Colon (tissue), 2 donors: ENCODE measurements around the gene ELK4.
A peak's percentile ranks its signal among the peaks of the same experiment; 100 is the strongest.

Source experiments
- FAIRE-seq: peaks from 2 replicates; lab custom pipeline; 2012; peaks lifted over from hg19 to GRCh38; lab: Jason Lieb, UNC
- donor health status: control.
- donor health status: control.

ELK4 gene

DNA sequence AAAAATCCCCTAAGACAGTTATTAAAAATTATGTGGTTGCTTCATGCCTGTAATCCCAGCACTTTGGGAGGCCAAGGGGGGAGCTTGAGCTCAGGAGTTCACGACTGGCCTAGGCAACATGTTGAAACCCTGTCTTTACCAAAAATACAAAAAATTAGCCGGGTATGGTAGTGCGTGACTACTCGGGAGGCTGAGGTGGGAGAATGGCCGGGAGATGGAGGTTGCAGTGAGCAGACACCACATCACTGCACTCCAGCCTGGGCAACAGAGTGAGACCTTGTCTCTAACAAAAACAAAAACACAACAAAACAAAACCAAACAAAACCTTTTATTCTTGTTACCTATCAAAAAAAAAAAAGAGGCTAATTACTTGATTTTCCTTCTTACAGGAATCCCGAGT lies 2.1 kb downstream of the ELK4 start:
- no peak for FAIRE-seq

DNA sequence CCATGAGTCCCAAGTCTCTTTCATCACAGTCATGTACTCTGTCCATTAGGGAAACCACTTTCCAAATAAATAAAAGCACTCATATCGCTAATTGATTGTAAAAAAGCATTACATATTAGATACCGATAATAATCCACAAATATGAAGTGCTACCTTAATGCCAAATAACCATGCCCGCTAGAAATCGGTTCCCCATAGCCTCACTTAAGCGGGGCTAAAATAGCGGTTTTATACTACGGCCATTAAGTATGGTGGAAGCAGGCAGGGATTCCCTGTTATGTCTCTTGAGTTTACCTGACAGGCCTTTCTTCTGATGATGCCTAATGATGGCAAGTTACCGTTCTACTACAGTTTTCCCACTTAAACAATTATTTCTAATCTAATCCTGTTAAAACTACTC lies 3.9 kb downstream of the ELK4 start:
- no peak for FAIRE-seq

DNA sequence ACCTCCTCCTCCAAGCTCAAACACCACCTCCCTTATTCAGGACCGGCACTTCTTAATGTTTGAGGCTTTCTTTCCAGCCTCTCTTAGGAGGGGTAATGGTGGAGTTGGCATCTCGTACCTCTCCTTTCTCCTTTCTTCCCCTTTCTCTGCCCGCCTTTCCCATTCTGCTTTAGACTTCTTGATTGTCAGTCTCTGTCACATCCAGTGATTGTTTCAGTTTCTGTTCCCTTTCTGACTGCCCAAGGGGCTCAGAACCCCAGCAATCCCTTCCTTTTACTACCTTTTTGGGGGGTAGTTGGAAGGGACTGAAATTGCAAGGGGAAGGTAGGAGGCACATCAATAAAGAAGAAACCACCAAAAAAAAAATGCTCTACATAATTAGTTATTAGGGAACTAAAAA lies 5.6 kb downstream of the ELK4 start:
- FAIRE-seq = no peak

DNA sequence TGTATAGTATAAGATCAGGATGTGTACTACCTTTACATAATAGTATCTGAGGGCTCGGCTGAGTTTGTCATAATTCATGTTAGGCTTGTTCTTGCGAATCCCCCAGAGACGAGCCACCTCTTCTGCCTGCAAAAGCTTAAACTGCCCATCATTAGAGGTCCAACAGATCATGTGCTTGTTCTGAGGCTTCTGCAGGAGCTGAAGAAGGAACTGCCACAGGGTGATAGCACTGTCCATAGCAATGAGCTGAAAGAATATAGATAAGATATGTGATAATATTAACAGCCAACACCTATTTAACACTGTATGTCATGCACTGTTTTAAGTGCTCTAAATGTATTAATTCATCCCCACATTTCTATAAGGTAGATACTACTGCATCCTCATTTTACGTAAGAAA lies 8.2 kb downstream of the ELK4 start:
- no peak for FAIRE-seq

DNA sequence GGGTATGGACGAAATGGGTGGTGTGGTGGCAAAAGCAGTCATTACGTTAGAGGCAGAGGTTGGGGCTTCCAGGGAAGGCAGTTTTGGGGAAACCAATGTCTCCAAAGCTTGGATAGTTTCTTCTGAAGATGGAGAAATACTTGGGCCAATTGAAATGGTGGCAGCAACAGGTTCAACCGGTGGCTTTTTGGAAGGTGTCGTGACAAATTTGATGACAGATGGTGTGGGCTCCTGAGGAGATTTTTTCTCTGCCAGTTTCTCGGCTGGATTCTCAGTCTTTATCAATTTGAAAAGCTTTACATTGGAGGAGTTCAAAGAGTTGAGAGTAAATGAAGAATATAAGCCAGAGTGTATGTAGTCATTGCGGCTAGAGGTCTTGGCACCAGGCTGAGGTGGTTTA lies 11.5 kb downstream of the ELK4 start:
- no peak for FAIRE-seq

DNA sequence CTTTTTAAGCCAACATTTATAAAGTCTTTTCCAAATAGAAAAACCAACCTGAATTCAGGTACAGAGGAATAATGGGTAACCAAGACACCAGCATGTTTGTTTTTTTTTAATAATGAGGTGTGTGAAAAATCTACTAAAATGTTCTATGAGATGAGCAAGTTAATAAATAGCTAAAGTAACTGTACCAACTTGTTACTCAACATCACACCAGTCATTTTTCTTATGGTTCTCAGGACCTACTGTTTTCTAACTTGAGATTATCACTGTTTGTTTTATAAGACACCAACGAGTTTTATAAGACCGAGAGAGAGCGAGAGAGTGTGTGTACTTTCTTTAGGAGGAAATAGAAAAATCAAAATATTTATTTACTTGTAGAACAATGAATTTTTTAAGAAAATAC lies 12.4 kb downstream of the ELK4 start:
- no peak for FAIRE-seq

DNA sequence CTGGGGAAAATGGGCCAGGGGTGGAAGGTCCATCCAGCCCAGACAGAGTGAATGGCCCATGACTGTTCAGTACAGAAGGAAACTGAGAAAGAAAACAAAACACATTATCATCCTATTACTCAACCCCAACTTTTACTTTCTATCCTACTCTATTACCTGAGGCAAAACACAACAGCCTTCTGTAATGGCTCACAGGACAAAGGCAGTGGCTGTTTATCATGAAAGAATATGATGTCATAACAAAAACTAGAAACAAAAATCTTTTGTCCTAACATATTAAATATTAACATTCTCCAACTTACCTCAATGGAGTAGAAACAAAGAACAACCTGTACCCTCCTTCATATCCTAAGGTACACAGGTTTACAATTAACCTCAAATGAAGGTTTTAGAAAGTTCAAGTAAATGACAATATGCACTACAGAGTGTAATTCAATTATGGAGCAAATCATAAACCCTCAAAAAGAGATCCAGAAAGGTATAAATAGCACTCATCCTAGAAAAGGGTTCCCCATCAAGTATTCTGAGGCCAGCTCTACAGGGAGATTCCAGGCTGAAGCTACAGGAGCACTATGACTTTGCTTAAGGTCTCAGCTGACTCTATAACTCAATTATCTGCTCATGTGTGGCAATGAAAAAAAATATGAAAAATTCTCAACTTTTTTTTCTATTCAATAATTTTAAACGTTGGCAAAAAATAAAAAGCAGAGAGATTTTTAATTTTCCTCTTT lies 15.1 kb downstream of the ELK4 start:
- no peak for FAIRE-seq

DNA sequence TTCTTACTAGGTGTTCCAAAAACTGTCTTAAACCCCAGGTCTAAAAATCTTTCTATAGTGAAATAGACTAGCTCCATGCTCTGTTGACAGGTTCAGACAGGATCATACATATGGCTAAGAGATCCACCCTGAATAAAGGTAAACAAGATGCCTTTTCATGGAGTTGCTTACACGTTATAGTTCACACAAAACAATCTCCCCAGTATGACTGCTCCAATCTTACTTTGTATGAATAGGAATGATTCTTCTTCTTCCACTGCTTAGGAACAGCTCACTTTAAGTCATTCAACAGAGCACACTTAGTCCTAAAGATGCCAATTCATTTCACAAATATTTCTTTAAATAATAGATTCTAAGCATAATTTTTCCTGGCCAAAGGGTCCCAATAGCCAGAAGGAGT lies 16.0 kb downstream of the ELK4 start:
- no peak for FAIRE-seq

DNA sequence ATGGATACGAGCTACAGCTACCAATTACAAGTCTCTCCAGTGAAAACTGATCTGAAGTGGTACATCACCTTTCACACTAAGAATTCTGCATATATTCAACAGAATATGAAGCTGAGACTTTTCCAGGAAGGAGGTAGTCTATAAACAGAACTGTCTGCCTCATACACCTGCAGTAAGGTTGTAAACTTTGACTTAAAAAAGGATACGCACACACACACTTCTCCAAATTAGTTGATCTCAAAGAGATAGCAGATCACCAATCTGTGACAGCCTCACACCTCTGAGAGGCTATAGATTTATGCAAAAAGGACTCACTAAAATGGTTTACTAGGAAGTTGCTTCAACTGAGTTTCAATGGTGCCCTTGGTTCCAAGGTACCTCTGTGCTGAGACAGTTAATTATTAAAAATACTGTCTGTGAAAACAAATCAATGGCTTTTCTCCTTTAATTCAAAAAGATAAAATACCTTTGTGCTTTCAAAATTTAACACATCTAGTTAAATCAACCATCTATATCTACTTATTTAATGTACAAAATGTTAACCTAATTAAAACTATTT lies 17.9 kb downstream of the ELK4 start:
- no peak for FAIRE-seq

DNA sequence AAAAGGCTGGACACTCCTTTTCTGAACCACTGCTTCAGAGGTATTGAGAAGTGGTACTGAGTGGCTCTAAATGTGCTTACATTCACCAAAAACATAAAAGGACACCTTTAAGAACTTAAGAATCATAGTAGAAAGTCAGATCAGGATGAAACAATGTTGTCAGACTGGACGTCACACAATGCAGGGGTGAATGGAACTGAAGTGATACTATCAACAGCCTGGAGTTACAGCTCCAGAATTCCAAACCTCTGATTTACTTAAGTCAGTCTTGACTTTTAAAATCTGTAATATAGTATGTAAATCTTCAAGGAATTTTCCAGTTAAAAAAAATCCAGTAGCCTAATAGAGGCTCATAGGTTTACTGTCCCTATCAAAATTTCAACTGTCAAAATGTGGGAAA lies 19.3 kb downstream of the ELK4 start:
- no peak for FAIRE-seq

DNA sequence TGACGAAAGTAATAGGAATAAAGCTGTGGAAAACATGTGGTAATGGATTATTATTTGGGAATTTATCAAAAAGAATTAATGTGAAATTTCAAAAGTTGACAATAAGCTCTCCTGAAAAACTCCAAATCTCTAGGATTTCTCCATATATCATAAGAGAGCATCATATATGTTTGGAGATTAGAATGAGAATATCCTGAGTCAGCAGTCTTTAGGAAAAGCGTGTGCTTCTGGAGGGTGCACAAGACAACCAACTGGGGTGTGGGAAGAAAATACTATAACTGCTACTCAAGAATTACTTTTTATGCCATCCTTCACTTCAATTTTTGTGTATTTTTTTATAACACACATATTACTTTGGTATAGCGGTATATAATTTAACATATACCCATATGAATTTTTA lies 19.7 kb downstream of the ELK4 start:
- no peak for FAIRE-seq

GRCh38 chr1:205610901-205611466 lies 20.8 kb downstream of the ELK4 start:
- peak; percentile 36 for FAIRE-seq

- no peak for FAIRE-seq
These were observed 21.8 kb downstream of the ELK4 start for GRCh38 chr1:205610036-205610435.

GRCh38 chr1:205604825-205605505 lies 26.8 kb downstream of the ELK4 start:
- FAIRE-seq = no peak

- no peak for FAIRE-seq
These were observed 27.8 kb downstream of the ELK4 start for GRCh38 chr1:205604059-205604458.

DNA sequence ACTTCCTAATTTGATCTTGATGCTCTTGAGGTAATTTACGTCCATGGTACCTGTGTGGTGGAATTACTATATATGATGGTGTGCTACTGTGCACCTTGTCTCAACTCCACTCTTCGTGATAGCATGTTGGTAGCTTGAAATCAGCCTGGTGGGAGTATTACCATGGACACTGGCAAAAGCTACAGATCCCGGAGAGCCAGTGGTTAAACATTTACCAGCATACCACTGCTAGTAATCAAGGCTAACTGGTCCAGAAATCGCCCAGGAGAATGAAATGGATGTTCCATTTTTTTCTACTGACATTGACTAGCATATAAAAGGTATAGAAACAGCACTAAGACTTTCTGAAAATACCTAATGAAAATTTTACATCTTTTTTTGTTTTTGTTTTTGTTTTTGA lies 30.6 kb downstream of the ELK4 start:
- no peak for FAIRE-seq

DNA sequence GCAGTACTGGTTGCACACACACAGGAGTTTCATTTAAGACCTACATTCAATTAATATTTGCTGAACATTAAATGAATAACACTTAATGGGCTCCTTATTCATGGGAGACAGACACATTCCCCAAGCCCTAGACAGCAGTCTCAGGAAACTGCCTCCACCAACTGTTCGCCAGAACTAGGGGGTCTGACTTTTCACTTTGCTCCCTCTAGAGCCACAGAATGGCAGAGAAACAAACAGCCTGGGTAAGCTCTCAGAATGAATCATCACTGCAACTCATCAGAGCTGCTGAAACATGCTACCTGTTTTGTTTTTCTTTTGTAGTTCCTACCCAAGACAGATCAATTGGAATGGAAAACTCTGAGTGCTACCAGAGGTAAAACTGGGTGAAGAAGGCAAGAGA lies 31.7 kb downstream of the ELK4 start:
- FAIRE-seq = no peak

- no peak for FAIRE-seq
These were observed 32.2 kb downstream of the ELK4 start for GRCh38 chr1:205599669-205600042.

GRCh38 chr1:205598841-205599668 lies 32.8 kb downstream of the ELK4 start:
- no peak for FAIRE-seq

GRCh38 chr1:205597691-205598314 lies 34.0 kb downstream of the ELK4 start:
- no peak for FAIRE-seq

GRCh38 chr1:205596876-205597275 lies 34.9 kb downstream of the ELK4 start:
- no peak for FAIRE-seq

GRCh38 chr1:205595861-205596260 lies 36.0 kb downstream of the ELK4 start:
- FAIRE-seq = no peak
